Glutamatergic neuron (in vitro differentiated cells): ENCODE results near the gene R3HCC1L. TPM values are rescaled to one million over a fixed set of nuclear protein-coding genes. Genes with fewer than 3 reads are reported as not detected.
A peak's percentile ranks its signal among the peaks of the same experiment; 100 is the strongest.

Source experiments
- DNase-seq: peaks from one replicate; pipeline ENCODE4 v3.0.0; 2022
- H3K27ac Mint-ChIP-seq: one replicate; pipeline ENCODE4 v1.8.0; 2020; ENCODE audit warnings: mild to moderate bottlenecking, mixed read lengths, inconsistent platforms; ENCODE audit not compliant: unreplicated experiment
- H3K27me3 Mint-ChIP-seq: one replicate; pipeline ENCODE4 v1.8.0; 2020; ENCODE audit warnings: mild to moderate bottlenecking, moderate library complexity, mixed read lengths, inconsistent platforms; ENCODE audit not compliant: unreplicated experiment
- H3K36me3 Mint-ChIP-seq: one replicate; pipeline ENCODE4 v1.8.0; 2020; ENCODE audit warnings: mild to moderate bottlenecking, mixed read lengths, inconsistent platforms; ENCODE audit not compliant: unreplicated experiment
- H3K4me1 Mint-ChIP-seq: one replicate; pipeline ENCODE4 v1.8.0; 2020; ENCODE audit warnings: mild to moderate bottlenecking, low read depth, mixed read lengths, inconsistent platforms; ENCODE audit not compliant: unreplicated experiment
- H3K4me3 Mint-ChIP-seq: one replicate; pipeline ENCODE4 v1.8.0; 2020; ENCODE audit warnings: mild to moderate bottlenecking, mixed read lengths, inconsistent platforms; ENCODE audit not compliant: unreplicated experiment
- H3K9me3 Mint-ChIP-seq: one replicate; pipeline ENCODE4 v1.8.0; 2020; ENCODE audit warnings: mild to moderate bottlenecking, moderate library complexity, mixed read lengths, inconsistent platforms; ENCODE audit not compliant: unreplicated experiment
- CTCF ChIP-seq: fragments of 200-600 bp; sonication (generic); IDR thresholded peaks from one replicate; pipeline ENCODE4 v1.5.0; 2021; ENCODE audit not compliant: partially characterized antibody, unreplicated experiment
- total RNA-seq: library from RNA; stranded (reverse); fragmentation: NEBNext Ultra II Directional; extraction: Animal tissue kit (Norgen Biotek cat#: 25700); gene quantifications from one replicate; pipeline ENCODE4 v1.2.1, GENCODE V29; 2021; ENCODE audit not compliant: unreplicated experiment

The R3HCC1L gene
- total RNA-seq, 1 donor from 2014 or later = 13.6 TPM

- DNase-seq = no peak
- Mint-ChIP-seq H3K9me3 (peaks cover 9% of the 10 kb centered on the region), H3K27ac (peak overlapping the region; percentile 43), H3K4me3 (peak overlapping the region; percentile 16), H3K36me3 (peaks cover 10% of the 10 kb centered on the region), H3K4me1 (peaks cover 22% of the 10 kb centered on the region), H3K27me3 (peaks cover 7% of the 10 kb centered on the region)
- no peak for TF ChIP-seq CTCF
Measured at GRCh38 chr10:98274562-98274961, 140.1 kb downstream of the R3HCC1L start.

- H3K4me1 Mint-ChIP-seq = peaks cover 7% of the 10 kb centered on the region
- peaks cover 3% of the 10 kb centered on the region for H3K27me3 Mint-ChIP-seq
- peaks cover 21% of the 10 kb centered on the region for H3K36me3 Mint-ChIP-seq
- peaks cover 3% of the 10 kb centered on the region for H3K9me3 Mint-ChIP-seq
- TF ChIP-seq CTCF = no peak
- H3K27ac Mint-ChIP-seq = no peak overlapping the region
- DNase-seq = no peak
- no peak overlapping the region for H3K4me3 Mint-ChIP-seq
Measured at GRCh38 chr10:98276311-98276710, 141.9 kb downstream of the R3HCC1L start.

GRCh38 chr10:98285416-98285815 lies 151.0 kb downstream of the R3HCC1L start:
- H3K27ac Mint-ChIP-seq = no peak overlapping the region
- H3K4me1 Mint-ChIP-seq = peaks cover 11% of the 10 kb centered on the region
- no peak for DNase-seq

GRCh38 chr10:98286419-98286818 lies 152.0 kb downstream of the R3HCC1L start:
- H3K4me1 Mint-ChIP-seq = peaks cover 11% of the 10 kb centered on the region
- no peak for TF ChIP-seq CTCF
- H3K27me3 Mint-ChIP-seq = peaks cover 4% of the 10 kb centered on the region

More at GRCh38 chr10:98285416-98285815, 151.0 kb downstream of the R3HCC1L start:
- H3K4me3 Mint-ChIP-seq = no peak overlapping the region
- no peak for TF ChIP-seq CTCF
- peaks cover 4% of the 10 kb centered on the region for H3K27me3 Mint-ChIP-seq
- peaks cover 1% of the 10 kb centered on the region for H3K9me3 Mint-ChIP-seq
- peaks cover 9% of the 10 kb centered on the region for H3K36me3 Mint-ChIP-seq

GRCh38 chr10:98287321-98287720 lies 152.9 kb downstream of the R3HCC1L start:
- H3K27me3 Mint-ChIP-seq = peaks cover 4% of the 10 kb centered on the region
- H3K27ac Mint-ChIP-seq = no peak overlapping the region
- TF ChIP-seq CTCF = no peak
- peaks cover 4% of the 10 kb centered on the region for H3K9me3 Mint-ChIP-seq
- no peaks in the 10 kb centered on the region for H3K36me3 Mint-ChIP-seq
- peaks cover 13% of the 10 kb centered on the region for H3K4me1 Mint-ChIP-seq
- DNase-seq = no peak
- H3K4me3 Mint-ChIP-seq = no peak overlapping the region

More at GRCh38 chr10:98286419-98286818, 152.0 kb downstream of the R3HCC1L start:
- Mint-ChIP-seq H3K36me3 (peaks cover 2% of the 10 kb centered on the region), H3K9me3 (peaks cover 3% of the 10 kb centered on the region), H3K27ac (no peak overlapping the region), H3K4me3 (no peak overlapping the region)
- no peak for DNase-seq
